ENCODE results near the gene KLF15.

Gene KLF15

GRCh38 chr3:126389112-126389793 lies 32.0 kb upstream of the KLF15 start:
- DNase-seq: peak; percentile 84

- DNase-seq: no peak
Observed at GRCh38 chr3:126381966-126382365, 24.8 kb upstream of the KLF15 start.

- no peak for DNase-seq
Observed at GRCh38 chr3:126380011-126380768, 23.0 kb upstream of the KLF15 start.

- DNase-seq: no peak
Observed at GRCh38 chr3:126378341-126378751, 21.1 kb upstream of the KLF15 start.

GRCh38 chr3:126377211-126377610 lies 20.0 kb upstream of the KLF15 start:
- DNase-seq: no peak

- DNase-seq: no peak
Observed at GRCh38 chr3:126376444-126376843, 19.2 kb upstream of the KLF15 start.

GRCh38 chr3:126375835-126376331 lies 18.7 kb upstream of the KLF15 start:
- no peak for DNase-seq

- no peak for DNase-seq
Observed at GRCh38 chr3:126373682-126374601, 16.7 kb upstream of the KLF15 start.

- DNase-seq: no peak
Observed at GRCh38 chr3:126373146-126373613, 16.0 kb upstream of the KLF15 start.

GRCh38 chr3:126372413-126373145 lies 15.4 kb upstream of the KLF15 start:
- no peak for DNase-seq

GRCh38 chr3:126371096-126371705 lies 14.0 kb upstream of the KLF15 start:
- no peak for DNase-seq

GRCh38 chr3:126370606-126371005 lies 13.4 kb upstream of the KLF15 start:
- no peak for DNase-seq

GRCh38 chr3:126370055-126370454 lies 12.8 kb upstream of the KLF15 start:
- DNase-seq: no peak

GRCh38 chr3:126369490-126369889 lies 12.3 kb upstream of the KLF15 start:
- DNase-seq: no peak

- no peak for DNase-seq
Observed at GRCh38 chr3:126367316-126367805, 10.2 kb upstream of the KLF15 start.

- no peak for DNase-seq
Observed at GRCh38 chr3:126365351-126366277, 8.4 kb upstream of the KLF15 start.

- DNase-seq: no peak
Observed at GRCh38 chr3:126364731-126365301, 7.6 kb upstream of the KLF15 start.

GRCh38 chr3:126364130-126364695 lies 7.0 kb upstream of the KLF15 start:
- no peak for DNase-seq

GRCh38 chr3:126361211-126361610 lies 4.0 kb upstream of the KLF15 start:
- DNase-seq: no peak

GRCh38 chr3:126360714-126361060 lies 3.5 kb upstream of the KLF15 start:
- no peak for DNase-seq

All from 8988T (cell line).